HepG2 (cell line): ENCODE results near the gene PET100. TPM values are rescaled to one million over a fixed set of nuclear protein-coding genes. Genes with fewer than 3 reads are reported as not detected.

ENCODE experiments used
- ATAC-seq: fragments of 200-7000 bp; cut with Tn5 transposase; 3 replicates; pipeline ENCODE4 v1.9.1; 2020; ENCODE audit warnings: mild to moderate bottlenecking, moderate library complexity
- BruUV-seq: library from RNA; stranded (reverse); fragments of 400-500 nt; replicated peaks from 2 replicates; lab custom pipeline; 2021; lab: Mats Ljungman, UMichigan
- CTCF ChIA-PET: fragments of 300-600 bp; formaldehyde crosslinking; extraction: SDS; loops from one replicate; lab custom pipeline; 2021; ENCODE audit warnings: low total read pairs, inconsistent platforms, low intra/inter-chr PET ratio; lab: Yijun Ruan, JAX
- POLR2A ChIA-PET: fragments of 350-600 bp; sonication (Branson Sonifier 250); formaldehyde crosslinking; loops from one replicate; lab custom pipeline; 2020; ENCODE audit warnings: antibody characterized with exemption, inconsistent platforms; lab: Yijun Ruan, JAX
- DNase-seq: peaks from one replicate; pipeline ENCODE4 v3.0.0-alpha.2; 2015; ENCODE audit warnings: low spot score
- FAIRE-seq: peaks from 3 replicates; lab custom pipeline; 2011; peaks lifted over from hg19 to GRCh38; lab: Jason Lieb, UNC
- H2AFZ ChIP-seq: one replicate; pipeline ENCODE4 v1.6.1; 2011; ENCODE audit warnings: low read length, inconsistent platforms
- H3K27ac ChIP-seq: fragments of 300-600 bp; 3 replicates; pipeline ENCODE4 v1.8.0; 2011; ENCODE audit warnings: mixed run types, mild to moderate bottlenecking, mixed read lengths, low read length, inconsistent platforms; ENCODE audit not compliant: insufficient read depth; ENCODE audit errors: extremely low read length
- H3K27me3 ChIP-seq, 2 experiments: fragments of 200-600 bp in 1 of 2; 2 replicates in 1 of 2; 3 replicates in 1 of 2; pipeline versions ENCODE4 v1.6.0 to v1.8.0; 2011; ENCODE audit warnings: low read length in 2 of 2, mild to moderate bottlenecking in 2 of 2, moderate library complexity in 2 of 2, inconsistent platforms in 1 of 2; ENCODE audit not compliant: insufficient read depth in 2 of 2, control insufficient read depth in 1 of 2
- H3K36me3 ChIP-seq, 2 experiments: fragments of 200-600 bp in 1 of 2; replicated peaks in 1 of 2; 2 replicates in 1 of 2; 3 replicates in 1 of 2; pipeline versions ENCODE4 v1.5.1 to v1.8.0; 2011; ENCODE audit warnings: low read length in 2 of 2, inconsistent platforms in 1 of 2; ENCODE audit not compliant: insufficient read depth in 2 of 2, control insufficient read depth in 1 of 2
- H3K4me1 ChIP-seq: 2 replicates; pipeline ENCODE4 v1.5.1; 2012; ENCODE audit warnings: low read length, inconsistent platforms; ENCODE audit not compliant: insufficient read depth
- H3K4me2 ChIP-seq: 2 replicates; pipeline ENCODE4 v1.6.0; 2011; ENCODE audit warnings: low read depth, low read length, inconsistent platforms
- H3K4me3 ChIP-seq, 3 experiments: fragments of 200-600 bp in 1 of 3; sonication (generic), shearing (Covaris generic) in 1 of 3; replicated peaks in 1 of 3; 2 replicates each; pipeline ENCODE4 v1.5.1; 2011 to 2016; ENCODE audit warnings: low read length in 3 of 3, inconsistent platforms in 2 of 3, low read depth in 2 of 3, mild to moderate bottlenecking in 2 of 3, control low read depth in 1 of 3, mixed read lengths in 1 of 3; ENCODE audit not compliant: insufficient read depth in 1 of 3
- H3K79me2 ChIP-seq: one replicate; pipeline ENCODE4 v1.6.1; 2011; ENCODE audit warnings: low read length, inconsistent platforms; ENCODE audit not compliant: insufficient read depth
- H3K9ac ChIP-seq: 2 replicates; pipeline ENCODE4 v1.6.0; 2011; ENCODE audit warnings: mild to moderate bottlenecking, low read depth, low read length, inconsistent platforms; ENCODE audit not compliant: insufficient read depth
- H3K9me3 ChIP-seq: 2 replicates; pipeline ENCODE4 v1.5.1; 2012; ENCODE audit warnings: mild to moderate bottlenecking, low read length
- H4K20me1 ChIP-seq: 2 replicates; pipeline ENCODE4 v1.6.0; 2011; ENCODE audit warnings: inconsistent platforms, mild to moderate bottlenecking, low read length, moderate library complexity; ENCODE audit not compliant: insufficient read depth
- JUNB ChIP-seq: sonication (generic); formaldehyde crosslinking; IDR thresholded peaks from 2 replicates; pipeline ENCODE4 v1.8.0; 2022; ENCODE audit warnings: missing genetic modification reagents, mild to moderate bottlenecking, borderline replicate concordance
- NONO ChIP-seq, 2 experiments: fragments of 450-650 bp in 1 of 2; sonication (generic) in 1 of 2; formaldehyde crosslinking in 1 of 2; IDR thresholded peaks in 1 of 2; conservative IDR thresholded peaks in 1 of 2; 2 replicates each; pipeline versions ENCODE4 v1.6.1 to v1.8.0; 2017 to 2022; ENCODE audit warnings: mild to moderate bottlenecking in 1 of 2, missing genetic modification reagents in 1 of 2, moderate library complexity in 1 of 2
- NR2F6 ChIP-seq, 2 experiments: IDR thresholded peaks; 2 replicates each; pipeline ENCODE4 v1.6.1; 2016; ENCODE audit warnings: antibody characterized with exemption in 1 of 2, mild to moderate bottlenecking in 1 of 2
- SMYD3 ChIP-seq: sonication (generic); formaldehyde crosslinking; IDR thresholded peaks from 2 replicates; pipeline ENCODE4 v1.8.1; 2023; ENCODE audit warnings: mild to moderate bottlenecking, missing genetic modification reagents
- SOX6 ChIP-seq, 2 experiments: fragments of 450-650 bp in 1 of 2; sonication (generic) in 1 of 2; formaldehyde crosslinking in 1 of 2; IDR thresholded peaks; 2 replicates each; pipeline versions ENCODE4 v1.4.0 to v1.6.1; 2017 to 2020; ENCODE audit warnings: antibody characterized with exemption in 1 of 2, mild to moderate bottlenecking in 1 of 2, missing genetic modification reagents in 1 of 2
- TRIM24 ChIP-seq: sonication (generic); formaldehyde crosslinking; IDR thresholded peaks from 2 replicates; pipeline ENCODE4 v1.8.0; 2022; ENCODE audit warnings: mild to moderate bottlenecking, missing genetic modification reagents
- ZC3H13 ChIP-seq: sonication (generic); formaldehyde crosslinking; IDR thresholded peaks from 2 replicates; pipeline ENCODE4 v1.8.1; 2023; ENCODE audit warnings: mild to moderate bottlenecking, missing genetic modification reagents, moderate library complexity
- ZFP36 ChIP-seq: fragments of 150-350 bp; IDR thresholded peaks from 2 replicates; pipeline ENCODE4 v1.6.1; 2018; ENCODE audit warnings: borderline replicate concordance, low read length, low read depth; ENCODE audit not compliant: partially characterized antibody
- ZFP41 ChIP-seq: sonication (generic); formaldehyde crosslinking; IDR thresholded peaks from 2 replicates; pipeline ENCODE4 v1.4.0; 2020; ENCODE audit warnings: mild to moderate bottlenecking, missing genetic modification reagents, borderline replicate concordance
- ZIK1 ChIP-seq: sonication (generic); formaldehyde crosslinking; IDR thresholded peaks from 2 replicates; pipeline ENCODE4 v1.5.0; 2020; ENCODE audit warnings: mild to moderate bottlenecking, low read depth, missing genetic modification reagents, borderline replicate concordance
- ZNF350 ChIP-seq: sonication (generic); formaldehyde crosslinking; IDR thresholded peaks from 2 replicates; pipeline ENCODE4 v1.4.0; 2020; ENCODE audit warnings: mild to moderate bottlenecking, low read depth, missing genetic modification reagents, borderline replicate concordance
- ZNF841 ChIP-seq: sonication (generic); formaldehyde crosslinking; IDR thresholded peaks from 2 replicates; pipeline ENCODE4 v1.8.1; 2023; ENCODE audit warnings: missing genetic modification reagents, borderline replicate concordance
- ZNF879 ChIP-seq: sonication (generic); formaldehyde crosslinking; IDR thresholded peaks from 2 replicates; pipeline ENCODE4 v1.8.1; 2023; ENCODE audit warnings: missing genetic modification reagents
- WGBS: methylation state at CpG from one replicate; pipeline ENCODE4 v1.1.6; 2017; ENCODE audit warnings: low lambda C conversion rate; 5-methylcytosine and 5-hydroxymethylcytosine counted together
- in situ Hi-C: cut with HindIII; loops from 2 replicates; pipeline ENCODE4 v1.10.0; 2017; ENCODE audit warnings: low pct_unique_long_range_greater_than_20kb; ENCODE audit not compliant: extremely low pct_ligation_motif_present
- intact Hi-C: fragments of 100-400 bp; cut with micrococcal nuclease; formaldehyde crosslinking; loops from one replicate; pipeline ENCODE4 v1.10.0; 2022; ENCODE audit not compliant: unreplicated experiment
- polyA plus RNA-seq, 8 experiments: library from polyadenylated mRNA; depleted of rRNA in 3 of 8; stranded (reverse) in 7 of 8; unstranded in 1 of 8; fragments of >200 nt; fragmentation: Illumina TruSeq in 4 of 8; extraction: Trizol in 4 of 8; gene quantifications; 2 replicates each; pipeline versions ENCODE4 v1.2.1 to v1.2.3, GENCODE V29; 2011 to 2016; ENCODE audit warnings: low read depth in 4 of 8, missing spikeins in 1 of 8, mixed read lengths in 1 of 8; ENCODE audit not compliant: insufficient read depth in 1 of 8
- total RNA-seq, 5 experiments: library from RNA; depleted of rRNA; stranded (reverse); fragments of >200 nt; fragmentation: Illumina TruSeq; extraction: Trizol; gene quantifications; 2 replicates each; pipeline ENCODE4 v1.2.3, GENCODE V29; 2016; ENCODE audit warnings: low read depth in 1 of 5

The PET100 gene
- total and polyA plus RNA-seq, 2 of the 13 experiments (the other 11 are each of a cell fraction or from before 2014, with no cell fraction given): 22.3 to 66.5 TPM

GRCh38 chr19:7665076-7665475 lies 35.5 kb downstream of the PET100 start:
- BruUV-seq: no TSS peak
- no peaks in the 10 kb centered on the region for H3K36me3 ChIP-seq
- no peaks in the 10 kb centered on the region for H3K79me2 ChIP-seq
- H2AFZ ChIP-seq: no peak overlapping the region
- H3K27ac ChIP-seq: no peak overlapping the region
- DNase-seq: no peak
- no peaks in the 10 kb centered on the region for H3K9me3 ChIP-seq
- H3K4me3 ChIP-seq: no peak overlapping the region
- no peaks in the 10 kb centered on the region for H4K20me1 ChIP-seq
- ChIA-PET CTCF (no interaction called here), POLR2A (no interaction called here)
- intact Hi-C loops (no loop called here), in situ Hi-C loops (no loop called here)
- H3K9ac ChIP-seq: no peak overlapping the region
- no peak for TF ChIP-seq SMYD3
- TF ChIP-seq SOX6 (IDR thresholded peaks at IDR 0.05): no peak
- no peak for TF ChIP-seq SOX6 (CRISPR knock-in tag; IDR thresholded peaks at IDR 0.05)
- no peak for TF ChIP-seq ZNF841
- no peak for TF ChIP-seq ZFP36
- no peak for TF ChIP-seq ZIK1
- TF ChIP-seq ZFP41 (CRISPR knock-in tag): no peak
- TF ChIP-seq ZNF350 (CRISPR knock-in tag): no peak
- no peak for TF ChIP-seq NR2F6 (IDR thresholded peaks at IDR 0.05)
- no peak for TF ChIP-seq NR2F6 (CRISPR knock-in tag; IDR thresholded peaks at IDR 0.05)
- TF ChIP-seq JUNB (CRISPR knock-in tag): no peak
- no peak for ATAC-seq
- no peak overlapping the region for H3K4me2 ChIP-seq
- FAIRE-seq: no peak
- WGBS: 21% methylated on average over 4 of the region's 4 CpGs
- peaks cover 0 to 14% of the 10 kb centered on the region in 2 experiments; a peak in 2 of 5 replicates for H3K27me3 ChIP-seq
- no peaks in the 10 kb centered on the region for H3K4me1 ChIP-seq

GRCh38 chr19:7668842-7669241 lies 39.2 kb downstream of the PET100 start, which contains the start of gene RETN:
Gene RETN (plus strand): TSS chr19:7669049. CDS start chr19:7669327, 278 bp downstream.
- Histone ChIP-seq H3K9ac (no peak within 1 kb of the TSS), H3K4me2 (no peak within 1 kb of the TSS), H3K27ac (no peak within 1 kb of the TSS), H3K4me3 (no peak within 1 kb of the TSS), H3K9me3 (no peaks in the 10 kb centered on the region), H3K79me2 (no peaks in the 10 kb centered on the region), H4K20me1 (no peaks in the 10 kb centered on the region), H3K36me3 (no peaks in the 10 kb centered on the region), H3K4me1 (no peaks in the 10 kb centered on the region), H3K27me3 (peaks cover 0 to 25% of the 10 kb centered on the region in 2 experiments; a peak in 1 of 5 replicates), H2AFZ (no peak within 1 kb of the TSS)
- ChIA-PET CTCF (no interaction called here), POLR2A (no interaction called here)
- no TSS peak for BruUV-seq
- no peak for ATAC-seq
- TF ChIP-seq NONO (IDR thresholded peaks at IDR 0.05) (no peak), NONO (CRISPR knock-in tag; conservative IDR thresholded peaks at IDR 0.05) (no peak), ZNF879 (CRISPR knock-in tag) (no peak), ZC3H13 (no peak), TRIM24 (no peak)
- FAIRE-seq: no peak
- in situ Hi-C loops: no loop called here
- no CpG with 5 or more reads among the region's 9 CpGs for WGBS
- no peak for DNase-seq
- intact Hi-C loops: no loop called here
